GM12801 (cell line): ENCODE data around the gene LZTR1.

Experiments used
- TF ChIP-seq, protein P1 (sequence below): IDR thresholded peaks from one replicate; pipeline ENCODE4 v1.5.1; 2011; ENCODE audit warnings: control low read depth; ENCODE audit not compliant: insufficient read length; ENCODE audit errors: extremely low read depth

LZTR1 gene

DNA sequence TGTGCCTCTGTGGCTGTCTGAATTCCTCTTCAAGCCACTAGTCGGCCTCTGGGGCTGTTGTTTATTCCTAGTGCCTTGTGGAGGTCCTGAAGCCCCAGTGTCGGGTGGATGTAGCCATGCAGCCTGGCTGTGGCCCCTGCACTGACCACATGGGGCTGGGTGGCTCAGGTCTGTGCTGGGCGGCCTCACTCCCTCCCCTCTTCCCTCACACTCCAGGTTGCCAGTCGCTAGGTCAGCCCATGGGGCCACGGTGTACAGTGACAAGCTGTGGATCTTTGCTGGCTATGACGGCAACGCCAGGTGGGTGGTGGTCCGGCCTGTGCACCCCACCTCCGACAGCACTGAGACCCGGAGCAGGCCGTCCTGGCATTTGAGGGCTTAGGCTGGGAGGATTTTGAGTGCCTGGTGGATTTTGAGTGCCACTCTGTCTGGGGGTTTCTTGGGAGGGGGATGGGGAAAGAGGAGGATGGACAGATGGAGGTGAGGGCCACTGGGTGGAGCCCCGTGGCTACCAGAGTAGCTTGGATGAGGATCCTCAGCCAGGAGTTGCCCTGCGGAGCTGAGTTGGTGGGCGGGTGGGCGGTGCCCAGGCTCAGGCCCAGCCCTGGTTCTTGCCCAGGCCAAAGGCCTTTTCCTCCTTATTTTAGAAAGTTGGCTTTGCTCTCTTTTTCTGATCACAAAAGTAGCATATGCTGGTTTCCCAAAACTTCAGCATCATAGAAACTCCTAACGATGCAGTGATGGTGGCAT is 6.7 kb downstream of the LZTR1 start:
- TF ChIP-seq, protein P1, sequence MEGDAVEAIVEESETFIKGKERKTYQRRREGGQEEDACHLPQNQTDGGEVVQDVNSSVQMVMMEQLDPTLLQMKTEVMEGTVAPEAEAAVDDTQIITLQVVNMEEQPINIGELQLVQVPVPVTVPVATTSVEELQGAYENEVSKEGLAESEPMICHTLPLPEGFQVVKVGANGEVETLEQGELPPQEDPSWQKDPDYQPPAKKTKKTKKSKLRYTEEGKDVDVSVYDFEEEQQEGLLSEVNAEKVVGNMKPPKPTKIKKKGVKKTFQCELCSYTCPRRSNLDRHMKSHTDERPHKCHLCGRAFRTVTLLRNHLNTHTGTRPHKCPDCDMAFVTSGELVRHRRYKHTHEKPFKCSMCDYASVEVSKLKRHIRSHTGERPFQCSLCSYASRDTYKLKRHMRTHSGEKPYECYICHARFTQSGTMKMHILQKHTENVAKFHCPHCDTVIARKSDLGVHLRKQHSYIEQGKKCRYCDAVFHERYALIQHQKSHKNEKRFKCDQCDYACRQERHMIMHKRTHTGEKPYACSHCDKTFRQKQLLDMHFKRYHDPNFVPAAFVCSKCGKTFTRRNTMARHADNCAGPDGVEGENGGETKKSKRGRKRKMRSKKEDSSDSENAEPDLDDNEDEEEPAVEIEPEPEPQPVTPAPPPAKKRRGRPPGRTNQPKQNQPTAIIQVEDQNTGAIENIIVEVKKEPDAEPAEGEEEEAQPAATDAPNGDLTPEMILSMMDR: no peak

DNA sequence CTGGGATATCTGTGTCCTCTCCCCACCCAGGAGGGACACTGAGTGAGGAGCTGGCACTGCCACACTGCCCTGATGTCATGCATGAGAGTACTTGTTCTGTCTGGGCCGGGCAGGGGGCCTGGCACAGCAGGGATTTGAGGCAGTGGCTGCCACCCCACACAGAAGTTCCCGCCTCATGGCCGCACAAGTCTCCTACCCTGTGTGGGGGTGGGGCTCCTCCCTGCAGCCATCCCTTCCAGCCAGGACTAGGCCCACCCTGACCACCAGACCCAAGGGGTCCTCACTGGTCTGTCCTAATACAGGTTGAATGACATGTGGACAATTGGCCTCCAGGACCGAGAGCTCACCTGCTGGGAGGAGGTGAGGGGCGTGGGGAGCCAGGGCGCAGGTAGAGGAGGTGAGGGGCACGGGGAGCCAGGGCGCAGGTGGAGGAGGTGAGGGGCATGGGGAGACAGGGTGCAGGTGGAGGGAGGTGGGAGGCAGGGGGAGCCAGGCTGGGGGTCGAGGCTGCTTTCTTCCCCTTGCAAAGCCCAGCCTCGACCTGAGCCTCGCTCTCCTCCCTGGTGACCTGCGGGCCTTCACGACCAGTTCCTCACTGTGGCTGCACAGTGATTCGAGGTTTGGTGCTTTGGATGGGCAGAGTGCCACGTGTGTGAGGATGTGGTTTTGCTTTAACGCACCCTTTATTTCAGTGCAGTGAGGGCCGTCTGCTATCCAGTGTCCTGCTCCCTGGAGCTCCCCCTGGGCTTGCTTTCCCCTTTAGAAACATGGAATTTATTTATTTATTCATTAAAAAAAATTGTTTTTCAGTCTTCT is 7.4 kb downstream of the LZTR1 start:
- TF ChIP-seq, protein P1: no peak

DNA sequence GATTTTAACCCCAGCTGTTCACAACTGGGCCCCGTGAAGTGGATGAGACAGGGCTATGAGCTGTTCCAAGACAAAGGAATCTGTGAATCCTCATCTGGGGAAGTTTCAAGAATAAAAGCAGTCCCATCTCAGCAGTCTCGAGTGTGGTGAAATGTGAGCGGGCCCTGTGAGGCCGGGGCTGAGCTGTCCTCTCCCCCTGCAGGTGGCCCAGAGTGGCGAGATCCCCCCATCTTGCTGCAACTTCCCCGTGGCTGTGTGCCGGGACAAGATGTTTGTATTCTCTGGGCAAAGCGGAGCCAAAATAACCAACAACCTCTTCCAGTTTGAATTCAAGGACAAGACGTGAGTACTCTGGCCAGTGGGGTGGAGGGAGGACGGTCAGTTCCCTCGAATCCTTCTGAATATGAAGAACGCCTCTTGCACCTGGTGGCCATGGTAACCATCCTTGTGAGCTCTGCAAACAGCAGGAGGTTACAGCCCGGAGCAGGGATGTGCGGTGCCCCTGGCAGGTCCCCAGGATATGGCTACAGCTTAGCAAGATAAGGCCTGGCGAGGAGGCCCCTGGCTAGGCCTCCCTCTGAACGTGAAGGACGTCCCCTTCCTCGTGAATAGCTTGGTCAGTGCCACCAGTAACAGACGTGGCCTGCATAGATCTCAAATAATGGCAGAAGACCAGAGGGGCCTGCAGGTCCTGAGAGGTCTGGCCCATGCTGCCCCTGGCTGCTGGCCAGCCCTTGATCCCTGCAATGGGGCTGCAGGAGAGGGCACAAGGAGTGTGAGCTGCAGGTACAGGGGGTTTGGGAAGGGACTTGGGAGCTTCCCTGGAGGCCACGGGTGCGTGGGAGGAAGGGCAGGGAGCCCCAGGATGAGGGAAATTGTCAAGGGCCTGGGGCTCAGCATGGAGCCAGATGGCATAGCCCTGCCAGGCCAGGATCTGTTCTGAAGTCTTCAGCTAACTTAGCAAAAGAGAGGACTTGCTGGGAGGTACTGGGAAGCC is 8.4 kb downstream of the LZTR1 start:
- TF ChIP-seq, protein P1: no peak

DNA sequence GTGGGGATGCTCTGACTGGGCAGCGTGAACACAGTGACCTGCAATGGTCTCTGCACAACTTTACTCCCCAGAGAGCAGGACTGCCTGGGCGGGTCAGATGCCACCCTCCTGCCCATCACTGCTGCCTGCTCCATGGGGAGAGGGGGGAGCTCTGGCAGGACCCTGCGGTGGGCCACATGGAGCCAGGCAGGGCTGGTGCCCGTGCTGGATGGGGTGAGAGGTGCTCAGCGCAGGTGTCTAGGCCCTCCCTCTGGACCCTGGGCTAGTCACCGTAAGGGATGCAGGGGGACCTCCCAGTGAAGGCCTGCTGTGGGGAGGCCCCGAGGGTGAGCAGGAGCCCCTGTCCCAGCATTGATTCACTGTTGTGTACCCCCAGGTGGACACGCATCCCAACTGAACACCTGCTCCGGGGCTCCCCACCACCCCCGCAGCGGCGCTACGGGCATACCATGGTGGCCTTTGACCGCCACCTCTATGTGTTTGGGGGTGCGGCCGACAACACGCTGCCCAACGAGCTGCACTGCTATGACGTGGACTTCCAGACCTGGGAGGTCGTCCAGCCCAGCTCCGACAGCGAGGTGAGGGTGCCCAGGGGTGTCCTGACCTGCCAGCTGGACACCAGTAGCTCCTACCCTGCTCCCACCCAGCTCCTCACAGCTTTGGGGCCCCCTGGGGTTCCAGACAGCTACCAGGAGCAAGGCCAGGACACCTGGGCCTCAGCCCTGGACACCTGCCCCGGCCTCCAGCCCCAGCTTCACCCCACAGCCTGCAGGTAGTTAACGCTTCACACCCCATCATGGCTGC is 9.4 kb downstream of the LZTR1 start:
- TF ChIP-seq, protein P1: no peak

DNA sequence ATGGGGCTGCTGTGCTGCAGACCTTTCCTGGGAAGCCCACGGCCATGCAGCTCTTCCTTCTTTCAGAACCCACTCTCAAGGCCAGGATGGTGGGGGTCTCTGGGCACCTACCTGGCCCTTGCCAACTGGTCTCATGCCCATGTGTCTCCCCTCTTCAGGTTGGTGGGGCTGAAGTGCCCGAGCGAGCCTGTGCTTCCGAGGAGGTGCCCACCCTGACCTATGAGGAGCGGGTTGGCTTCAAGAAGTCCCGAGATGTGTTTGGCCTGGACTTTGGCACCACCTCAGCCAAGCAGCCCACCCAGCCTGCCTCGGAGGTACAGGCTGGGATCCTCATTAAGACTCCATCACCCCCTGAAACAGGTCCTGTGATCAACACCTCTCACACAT is 10.0 kb downstream of the LZTR1 start:
- TF ChIP-seq, protein P1: no peak

DNA sequence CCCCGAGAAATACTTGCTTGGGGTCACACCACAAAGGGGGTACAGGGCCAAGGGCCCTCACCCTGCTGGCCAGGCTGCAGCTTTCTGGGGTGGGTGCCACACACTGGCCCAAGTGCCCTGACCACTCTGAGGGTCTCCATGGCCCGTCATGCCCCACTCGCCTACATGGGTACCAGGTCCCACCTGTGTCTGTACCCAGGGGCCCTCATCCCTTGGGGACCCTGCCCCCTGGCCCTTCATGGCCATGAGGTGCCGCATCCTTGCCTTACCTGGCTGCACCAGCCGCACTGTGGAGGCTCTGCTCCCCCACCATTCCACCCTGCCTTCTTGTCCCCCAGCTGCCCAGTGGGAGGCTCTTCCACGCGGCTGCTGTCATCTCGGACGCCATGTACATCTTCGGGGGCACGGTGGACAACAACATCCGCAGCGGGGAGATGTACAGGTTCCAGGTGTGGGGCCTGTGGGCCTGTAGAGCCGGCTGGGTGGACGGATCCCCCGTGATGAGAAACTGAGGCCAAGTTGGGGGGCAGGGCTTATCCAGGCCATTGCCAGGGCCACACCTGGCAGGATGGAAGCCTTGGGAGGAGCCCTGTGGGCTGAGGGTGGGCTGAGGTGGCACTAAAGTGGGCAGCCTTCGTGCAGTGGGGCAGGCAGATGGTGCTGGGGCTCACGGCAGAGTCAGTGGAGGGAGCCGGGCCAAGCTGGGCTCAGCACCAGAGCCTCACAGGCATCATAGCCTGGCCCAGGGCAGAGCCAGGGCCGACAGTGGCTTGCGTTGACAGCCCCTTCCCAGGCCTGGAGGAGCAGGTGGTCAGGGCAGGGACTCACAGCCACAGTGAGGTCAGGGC is 10.6 kb downstream of the LZTR1 start:
- TF ChIP-seq, protein P1: no peak
